Measurements from ENCODE around the gene PABPC1L.

DNA sequence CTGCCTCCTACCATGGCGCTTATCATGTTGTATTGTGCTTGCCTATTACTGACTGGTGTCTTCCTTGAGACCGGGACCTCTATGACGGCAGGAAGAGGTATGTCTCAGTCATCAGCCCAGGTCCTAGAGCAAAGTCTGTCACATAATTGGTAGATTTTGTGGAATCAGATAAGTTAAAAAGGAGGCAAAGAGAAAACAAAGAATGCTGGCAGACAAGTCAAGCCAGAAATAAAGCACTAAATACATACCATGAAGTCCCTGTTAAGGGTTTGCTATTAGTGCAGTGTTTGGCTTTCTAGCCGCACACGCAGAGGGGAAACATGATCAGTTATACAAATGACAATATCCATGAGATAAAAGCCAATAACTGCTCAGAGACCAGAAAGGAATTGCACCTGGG, 44.4 kb downstream of the PABPC1L start:
- TF ChIP-seq YY1 (IDR thresholded peaks at IDR 0.05; ENCODE audit: insufficient read depth, insufficient read length) (no peak), SUZ12 (IDR thresholded peaks at IDR 0.05; ENCODE audit: extremely low read depth, insufficient read depth, insufficient read length) (no peak), ZNF274 (IDR thresholded peaks at IDR 0.05; ENCODE audit: low read depth, low read length) (no peak)
